Peyer's patch (tissue), 4 donors: ENCODE results near the gene FITM1. TPM values are rescaled to one million over a fixed set of nuclear protein-coding genes. Genes with fewer than 3 reads are reported as not detected.

ENCODE experiments used
- DNase-seq, 3 donors: peaks; one replicate each; pipeline ENCODE4 v3.0.0-alpha.2; 2017 to 2019
- H3K27ac ChIP-seq, 4 donors: fragments of 200-600 bp; sonication (generic); one replicate each; pipeline ENCODE4 v1.5.1; 2016 to 2019
- H3K27me3 ChIP-seq, 2 donors: fragments of 200-600 bp; sonication (generic); one replicate each; pipeline ENCODE4 v1.5.1; 2019
- H3K36me3 ChIP-seq, 3 donors: fragments of 200-600 bp; sonication (generic); one replicate each; pipeline ENCODE4 v1.5.1; 2016 to 2019
- H3K4me1 ChIP-seq, 4 donors: fragments of 200-600 bp; sonication (generic); one replicate each; pipeline ENCODE4 v1.5.1; 2016 to 2019
- H3K4me3 ChIP-seq, 4 donors: fragments of 200-600 bp; sonication (generic); 1 replicate in 3 of 4; 2 replicates in 1 of 4; pipeline ENCODE4 v1.5.1; 2016 to 2019; ENCODE audit warnings: mild to moderate bottlenecking in 1 of 4
- H3K9me3 ChIP-seq, 4 donors: fragments of 200-600 bp; sonication (generic); one replicate each; pipeline ENCODE4 v1.5.1; 2016 to 2019; ENCODE audit warnings: mild to moderate bottlenecking in 1 of 4
- CTCF ChIP-seq, 6 experiments: fragments of 450-650 bp in 4 of 6; fragments of 200-600 bp in 2 of 6; sonication (generic) in 1 of 6; IDR thresholded peaks; one replicate each; pipeline ENCODE4 v1.5.1; 2017 to 2019; ENCODE audit warnings: antibody characterized with exemption in 6 of 6, mild to moderate bottlenecking in 3 of 6, moderate library complexity in 1 of 6
- POLR2A ChIP-seq, 2 donors: fragments of 450-650 bp; IDR thresholded peaks; one replicate each; pipeline ENCODE4 v1.5.1; 2017; ENCODE audit warnings: antibody characterized with exemption in 2 of 2, mild to moderate bottlenecking in 2 of 2, moderate library complexity in 2 of 2
- total RNA-seq, 4 donors: library from RNA; depleted of rRNA; stranded (reverse); fragments of >200 nt; gene quantifications; one replicate each; pipeline ENCODE4 v1.1.0, GENCODE V29; 2016

FITM1 gene
- total RNA-seq, 4 donors from 2014 or later, result 2.6 to 11.3 (median 3.9) TPM; not detected in 1

DNA sequence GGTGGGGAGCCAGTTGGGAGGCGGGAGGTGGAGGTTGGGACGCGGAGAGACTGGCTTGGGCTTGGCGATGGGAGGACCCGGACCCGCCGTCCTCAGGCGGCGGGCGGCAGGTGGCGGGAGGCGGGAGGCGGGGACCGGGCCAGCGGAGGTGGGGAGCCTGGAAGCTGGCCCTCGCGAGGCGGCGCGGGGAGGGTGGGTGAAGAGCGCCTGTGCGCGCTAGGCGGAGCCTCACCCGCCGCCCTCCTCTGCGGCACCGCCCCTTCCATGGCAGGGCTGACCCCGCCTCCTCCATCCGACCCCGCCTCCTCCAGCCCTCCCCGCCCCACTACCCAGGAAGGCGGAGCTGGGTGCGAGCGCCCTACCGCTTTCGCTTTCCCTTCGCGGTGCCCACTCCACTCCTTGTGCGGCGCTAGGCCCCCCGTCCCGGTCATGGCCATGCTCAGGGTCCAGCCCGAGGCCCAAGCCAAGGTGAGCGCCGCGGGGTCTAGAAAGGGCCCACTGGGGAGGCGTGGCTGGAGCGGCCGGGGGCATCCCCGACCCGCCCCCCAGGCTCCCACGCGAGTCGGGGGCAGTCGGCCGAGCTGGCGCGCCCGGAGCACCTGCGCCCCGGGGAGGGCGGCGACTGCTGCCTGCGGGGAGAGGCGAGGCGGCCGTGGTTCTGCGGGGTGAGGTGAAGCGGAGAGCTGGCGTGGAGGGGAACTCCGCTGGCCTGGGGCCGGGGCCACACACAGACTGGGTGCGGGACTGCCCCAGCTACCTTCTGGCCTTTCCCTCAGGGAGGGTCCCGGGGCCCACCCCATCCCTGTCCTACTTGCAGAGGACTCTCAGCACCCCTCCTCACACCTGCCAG, 5.6 kb downstream of the FITM1 start, which contains the start of gene PSME1:
TSS of gene PSME1 (plus strand) at position 361 of the 850 bp plus-strand sequence. CDS start at position 430, 69 bp downstream.
- Histone ChIP-seq H3K27ac (peak within 1 kb of the TSS; percentile 95 to 97 (median 96)), H3K4me3 (peak within 1 kb of the TSS; percentile 93 to 99 (median 96)), H3K27me3 (no peaks in the 10 kb centered on the region), H3K4me1 (peaks cover 0 to 44% (median 16%) of the 10 kb centered on the region in 4 donors), H3K9me3 (no peaks in the 10 kb centered on the region), H3K36me3 (peaks cover 0 to 22% (median 3%) of the 10 kb centered on the region in 3 donors)
- peak; percentile 93 to 98 (median 98) for DNase-seq
- TF ChIP-seq CTCF (IDR thresholded peaks at IDR 0.05) (peak in 1 of 6 experiments; percentile 0), POLR2A (IDR thresholded peaks at IDR 0.05) (peak; percentile 58 to 80)

- peak overlapping the region; percentile 93 to 99 (median 96) for H3K4me3 ChIP-seq
- H3K36me3 ChIP-seq, result peaks cover 0 to 22% (median 3%) of the 10 kb centered on the region in 3 donors
- no peak for DNase-seq
- H3K27ac ChIP-seq, result peak overlapping the region; percentile 95 to 97 (median 96)
- TF ChIP-seq POLR2A (IDR thresholded peaks at IDR 0.05) (no peak), CTCF (IDR thresholded peaks at IDR 0.05) (no peak)
- H3K4me1 ChIP-seq, result peaks cover 0 to 45% (median 16%) of the 10 kb centered on the region in 4 donors
- no peaks in the 10 kb centered on the region for H3K27me3 ChIP-seq
- no peaks in the 10 kb centered on the region for H3K9me3 ChIP-seq
Measured at GRCh38 chr14:24136684-24137528, 6.4 kb downstream of the FITM1 start.

DNA sequence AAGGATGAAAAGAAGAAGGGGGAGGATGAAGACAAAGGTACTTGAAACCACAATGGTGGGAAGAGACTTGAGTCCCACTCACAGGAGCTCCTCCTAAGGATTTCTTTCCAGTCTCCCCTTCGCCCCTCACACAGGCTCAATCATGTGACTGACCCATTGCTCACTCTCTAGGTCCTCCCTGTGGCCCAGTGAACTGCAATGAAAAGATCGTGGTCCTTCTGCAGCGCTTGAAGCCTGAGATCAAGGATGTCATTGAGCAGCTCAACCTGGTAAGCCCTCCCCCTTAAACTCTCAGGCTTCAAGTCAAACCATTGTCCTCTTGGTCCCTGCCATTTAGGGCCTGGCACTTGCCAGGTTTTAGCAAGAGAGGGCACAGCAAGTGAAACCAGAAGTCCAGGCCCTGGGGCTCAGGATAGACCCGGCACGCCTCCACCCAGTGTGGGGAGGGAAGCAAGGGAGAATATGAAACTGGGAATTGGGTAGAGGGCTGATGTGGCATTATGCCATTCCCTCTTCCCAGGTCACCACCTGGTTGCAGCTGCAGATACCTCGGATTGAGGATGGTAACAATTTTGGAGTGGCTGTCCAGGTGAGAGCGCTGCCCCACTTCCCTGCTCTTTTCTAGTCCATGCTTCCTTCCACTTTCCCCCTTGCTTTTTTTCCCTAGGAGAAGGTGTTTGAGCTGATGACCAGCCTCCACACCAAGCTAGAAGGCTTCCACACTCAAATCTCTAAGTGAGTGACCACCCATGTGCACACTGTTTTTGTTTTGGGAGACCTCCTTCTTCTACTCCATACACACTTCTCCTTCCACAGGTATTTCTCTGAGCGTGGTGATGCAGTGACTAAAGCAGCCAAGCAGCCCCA, 7.3 kb downstream of the FITM1 start:
- H3K36me3 ChIP-seq, result peaks cover 0 to 22% (median 3%) of the 10 kb centered on the region in 3 donors
- TF ChIP-seq POLR2A (IDR thresholded peaks at IDR 0.05), result no peak
- no peak for TF ChIP-seq CTCF (IDR thresholded peaks at IDR 0.05)
- H3K4me1 ChIP-seq, result peaks cover 0 to 53% (median 17%) of the 10 kb centered on the region in 4 donors
- no peaks in the 10 kb centered on the region for H3K27me3 ChIP-seq
- no peak for DNase-seq
- peak overlapping the region in 3 of 4 donors; percentile 47 to 96 (median 95) for H3K27ac ChIP-seq
- no peaks in the 10 kb centered on the region for H3K9me3 ChIP-seq
- peak overlapping the region in 1 of 4 donors; percentile 93 for H3K4me3 ChIP-seq

DNA sequence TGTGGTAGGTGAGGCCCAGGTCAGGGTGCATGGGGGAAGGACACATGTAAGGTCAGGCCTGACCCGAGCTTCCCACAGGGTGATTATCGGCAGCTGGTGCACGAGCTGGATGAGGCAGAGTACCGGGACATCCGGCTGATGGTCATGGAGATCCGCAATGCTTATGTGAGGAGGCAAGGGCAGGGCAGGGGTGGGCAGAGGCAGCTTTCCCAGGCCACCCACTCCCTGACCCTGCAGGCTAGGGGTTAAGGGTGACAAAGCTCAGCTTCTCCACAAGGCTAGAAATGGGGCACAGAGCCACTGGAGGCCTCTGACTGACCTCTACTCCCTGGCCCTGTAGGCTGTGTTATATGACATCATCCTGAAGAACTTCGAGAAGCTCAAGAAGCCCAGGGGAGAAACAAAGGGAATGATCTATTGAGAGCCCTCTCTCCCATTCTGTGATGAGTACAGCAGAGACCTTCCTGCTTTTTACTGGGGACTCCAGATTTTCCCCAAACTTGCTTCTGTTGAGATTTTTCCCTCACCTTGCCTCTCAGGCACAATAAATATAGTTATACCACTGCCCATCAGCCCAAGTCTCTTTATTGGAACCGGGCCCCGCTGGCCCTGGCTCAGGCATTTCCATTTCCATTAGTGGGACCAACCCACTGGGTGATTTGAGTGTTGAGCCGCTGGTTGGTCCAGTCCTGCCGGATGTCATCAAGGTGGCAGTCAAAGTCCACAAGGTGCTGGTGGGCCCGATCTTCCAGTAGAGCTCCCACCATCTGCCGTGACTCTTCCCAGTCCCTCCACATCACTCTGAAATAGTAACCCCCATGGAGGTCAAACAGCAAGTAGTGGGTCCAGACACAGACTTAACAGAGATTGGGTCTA, 8.2 kb downstream of the FITM1 start:
- DNase-seq, result no peak
- H3K27ac ChIP-seq, result peak overlapping the region in 2 of 4 donors; percentile 18 to 47
- H3K4me3 ChIP-seq, result no peak overlapping the region
- no peak for TF ChIP-seq CTCF (IDR thresholded peaks at IDR 0.05)
- H3K9me3 ChIP-seq, result no peaks in the 10 kb centered on the region
- H3K27me3 ChIP-seq, result no peaks in the 10 kb centered on the region
- H3K4me1 ChIP-seq, result peaks cover 0 to 60% (median 17%) of the 10 kb centered on the region in 4 donors
- H3K36me3 ChIP-seq, result peaks cover 0 to 22% (median 3%) of the 10 kb centered on the region in 3 donors
